Astrocyte of the spinal cord (primary cell): Measurements from ENCODE around the gene UMAD1.

Source experiments
- DNase-seq: peaks from one replicate; pipeline ENCODE4 v3.0.0; 2011; ENCODE audit warnings: low read depth, low spot score
- H3K4me3 ChIP-seq: 2 replicates; pipeline ENCODE4 v1.5.1; 2011; ENCODE audit warnings: low read depth, mild to moderate bottlenecking, low read length, moderate library complexity
- in situ Hi-C: cut with HindIII; loops from 2 replicates; pipeline ENCODE4 v1.10.0; 2017; ENCODE audit warnings: low sequenced_read_pairs
- TF ChIP-seq, protein P1 (sequence below): IDR thresholded peaks from 2 replicates; pipeline ENCODE4 v1.5.1; 2012; ENCODE audit warnings: low read depth, mild to moderate bottlenecking, low read length, inconsistent platforms

Gene UMAD1

DNA sequence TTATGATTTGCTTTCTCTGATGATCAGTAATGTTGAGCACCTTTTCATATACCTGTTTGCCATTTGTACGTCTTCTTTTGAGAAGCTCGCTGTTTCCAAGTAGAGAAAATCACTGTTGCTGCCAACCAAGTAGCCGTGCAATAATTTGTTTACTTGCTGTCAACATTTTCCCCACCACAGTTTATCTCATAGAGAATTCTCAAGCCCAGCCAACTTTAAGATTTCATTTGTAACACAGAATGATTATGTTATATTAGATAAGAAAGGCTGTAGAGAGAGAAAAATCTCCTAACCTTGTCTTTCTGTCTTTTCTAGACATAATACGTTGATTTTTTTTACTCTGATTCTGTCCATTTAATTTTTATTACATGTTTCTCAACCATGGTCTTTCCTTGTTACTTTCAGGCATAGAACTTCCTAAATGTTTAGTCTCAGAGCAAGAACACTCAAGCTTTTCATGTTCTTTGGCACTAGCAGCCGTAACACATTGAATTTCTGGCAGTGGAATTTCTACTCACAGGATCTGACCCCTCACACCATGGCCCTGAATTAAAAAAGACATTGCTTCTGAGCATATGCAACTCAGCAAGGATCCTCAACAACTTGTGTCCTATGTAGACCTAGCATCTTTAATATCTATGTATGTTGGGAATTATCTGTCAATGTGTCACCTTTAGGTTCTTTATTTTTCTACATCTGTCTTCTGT, 54.7 kb downstream of the UMAD1 start:
- H3K4me3 ChIP-seq: no peak overlapping the region
- in situ Hi-C loops: no loop called here
- peak; percentile 50 for DNase-seq
- TF ChIP-seq, protein P1, sequence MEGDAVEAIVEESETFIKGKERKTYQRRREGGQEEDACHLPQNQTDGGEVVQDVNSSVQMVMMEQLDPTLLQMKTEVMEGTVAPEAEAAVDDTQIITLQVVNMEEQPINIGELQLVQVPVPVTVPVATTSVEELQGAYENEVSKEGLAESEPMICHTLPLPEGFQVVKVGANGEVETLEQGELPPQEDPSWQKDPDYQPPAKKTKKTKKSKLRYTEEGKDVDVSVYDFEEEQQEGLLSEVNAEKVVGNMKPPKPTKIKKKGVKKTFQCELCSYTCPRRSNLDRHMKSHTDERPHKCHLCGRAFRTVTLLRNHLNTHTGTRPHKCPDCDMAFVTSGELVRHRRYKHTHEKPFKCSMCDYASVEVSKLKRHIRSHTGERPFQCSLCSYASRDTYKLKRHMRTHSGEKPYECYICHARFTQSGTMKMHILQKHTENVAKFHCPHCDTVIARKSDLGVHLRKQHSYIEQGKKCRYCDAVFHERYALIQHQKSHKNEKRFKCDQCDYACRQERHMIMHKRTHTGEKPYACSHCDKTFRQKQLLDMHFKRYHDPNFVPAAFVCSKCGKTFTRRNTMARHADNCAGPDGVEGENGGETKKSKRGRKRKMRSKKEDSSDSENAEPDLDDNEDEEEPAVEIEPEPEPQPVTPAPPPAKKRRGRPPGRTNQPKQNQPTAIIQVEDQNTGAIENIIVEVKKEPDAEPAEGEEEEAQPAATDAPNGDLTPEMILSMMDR: no peak

GRCh38 chr7:7696458-7697119, 56.0 kb downstream of the UMAD1 start:
- TF ChIP-seq, protein P1: no peak
- DNase-seq: peak; percentile 72
- in situ Hi-C loops: no loop called here
- H3K4me3 ChIP-seq: no peak overlapping the region

- TF ChIP-seq, protein P1: no peak
- no peak overlapping the region for H3K4me3 ChIP-seq
- in situ Hi-C loops: no loop called here
- DNase-seq: no peak
Measured at GRCh38 chr7:7698930-7699329, 58.4 kb downstream of the UMAD1 start.

GRCh38 chr7:7699380-7699779, 58.8 kb downstream of the UMAD1 start:
- H3K4me3 ChIP-seq: no peak overlapping the region
- in situ Hi-C loops: no loop called here
- TF ChIP-seq, protein P1: no peak
- DNase-seq: no peak

- in situ Hi-C loops: no loop called here
- H3K4me3 ChIP-seq: no peak overlapping the region
- TF ChIP-seq, protein P1: no peak
- no peak for DNase-seq
Measured at GRCh38 chr7:7699970-7700369, 59.4 kb downstream of the UMAD1 start.

GRCh38 chr7:7701527-7701926, 61.0 kb downstream of the UMAD1 start:
- TF ChIP-seq, protein P1: no peak
- H3K4me3 ChIP-seq: no peak overlapping the region
- in situ Hi-C loops: no loop called here
- no peak for DNase-seq
